Suprapubic skin (tissue), 4 donors: ENCODE results near the gene CDC37L1.

Experiments
- CTCF ChIP-seq, 2 donors: fragments of 200-600 bp in 1 of 2; fragments of 450-650 bp in 1 of 2; sonication (generic) in 1 of 2; IDR thresholded peaks; one replicate each; pipeline ENCODE4 v1.5.1; 2016 to 2019; ENCODE audit warnings: antibody characterized with exemption in 2 of 2, mild to moderate bottlenecking in 1 of 2, moderate library complexity in 1 of 2
- POLR2A ChIP-seq, 2 donors: fragments of 450-650 bp; IDR thresholded peaks; one replicate each; pipeline ENCODE4 v1.6.1; 2017; ENCODE audit warnings: antibody characterized with exemption in 2 of 2, mild to moderate bottlenecking in 2 of 2, moderate library complexity in 2 of 2
- POLR2AphosphoS5 ChIP-seq, 3 donors: sonication (generic); formaldehyde crosslinking; IDR thresholded peaks; one replicate each; pipeline ENCODE4 v1.6.1; 2017; ENCODE audit warnings: antibody characterized with exemption in 3 of 3

DNA sequence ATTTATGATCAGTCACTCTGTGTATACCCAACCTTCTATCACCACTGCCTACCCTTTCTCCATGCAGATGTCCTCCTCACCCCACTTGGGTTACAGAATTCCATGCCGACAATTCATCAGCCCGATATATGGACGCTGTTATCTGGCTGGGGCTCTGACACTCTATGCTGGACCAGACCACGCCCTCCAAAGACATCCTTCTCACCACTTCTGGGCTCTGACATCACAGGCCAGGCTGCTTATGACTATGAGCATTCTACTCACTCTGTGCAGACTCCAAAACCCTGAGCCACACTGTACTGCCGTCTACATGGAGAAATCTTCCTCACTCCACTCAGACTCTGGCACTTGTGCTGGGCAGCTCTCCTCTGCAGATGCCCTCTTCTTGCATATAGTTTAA, 69.2 kb downstream of the CDC37L1 start:
- TF ChIP-seq CTCF (IDR thresholded peaks at IDR 0.05) (no peak), POLR2A (IDR thresholded peaks at IDR 0.05) (no peak), POLR2AphosphoS5 (IDR thresholded peaks at IDR 0.05) (no peak)
